Loucy (cell line): ENCODE results near the gene ADIPOQ.

Experiments
- EZH2phosphoT487 ChIP-seq: fragments of 200-600 bp; IDR thresholded peaks from 2 replicates; pipeline ENCODE4 v1.6.1; 2018; ENCODE audit warnings: antibody characterized with exemption, mild to moderate bottlenecking, moderate library complexity, borderline replicate concordance
- TF ChIP-seq, protein P1 (sequence below): fragments of 200-600 bp; sonication (generic); conservative IDR thresholded peaks from 2 replicates; pipeline ENCODE4 v1.5.1; 2014; ENCODE audit warnings: mild to moderate bottlenecking, antibody characterized with exemption, low read length

- TF ChIP-seq, protein P1, sequence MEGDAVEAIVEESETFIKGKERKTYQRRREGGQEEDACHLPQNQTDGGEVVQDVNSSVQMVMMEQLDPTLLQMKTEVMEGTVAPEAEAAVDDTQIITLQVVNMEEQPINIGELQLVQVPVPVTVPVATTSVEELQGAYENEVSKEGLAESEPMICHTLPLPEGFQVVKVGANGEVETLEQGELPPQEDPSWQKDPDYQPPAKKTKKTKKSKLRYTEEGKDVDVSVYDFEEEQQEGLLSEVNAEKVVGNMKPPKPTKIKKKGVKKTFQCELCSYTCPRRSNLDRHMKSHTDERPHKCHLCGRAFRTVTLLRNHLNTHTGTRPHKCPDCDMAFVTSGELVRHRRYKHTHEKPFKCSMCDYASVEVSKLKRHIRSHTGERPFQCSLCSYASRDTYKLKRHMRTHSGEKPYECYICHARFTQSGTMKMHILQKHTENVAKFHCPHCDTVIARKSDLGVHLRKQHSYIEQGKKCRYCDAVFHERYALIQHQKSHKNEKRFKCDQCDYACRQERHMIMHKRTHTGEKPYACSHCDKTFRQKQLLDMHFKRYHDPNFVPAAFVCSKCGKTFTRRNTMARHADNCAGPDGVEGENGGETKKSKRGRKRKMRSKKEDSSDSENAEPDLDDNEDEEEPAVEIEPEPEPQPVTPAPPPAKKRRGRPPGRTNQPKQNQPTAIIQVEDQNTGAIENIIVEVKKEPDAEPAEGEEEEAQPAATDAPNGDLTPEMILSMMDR, result no peak
- TF ChIP-seq EZH2phosphoT487, result no peak
These were observed 27.1 kb upstream of the ADIPOQ start for GRCh38 chr3:186815435-186815834.
